ENCODE results near the gene AHCYL2. TPM values are rescaled to one million over a fixed set of nuclear protein-coding genes. Genes with fewer than 3 reads are reported as not detected.

The AHCYL2 gene
- total RNA-seq, 1 experiment from 2014 or later, result 25.6 TPM

DNA sequence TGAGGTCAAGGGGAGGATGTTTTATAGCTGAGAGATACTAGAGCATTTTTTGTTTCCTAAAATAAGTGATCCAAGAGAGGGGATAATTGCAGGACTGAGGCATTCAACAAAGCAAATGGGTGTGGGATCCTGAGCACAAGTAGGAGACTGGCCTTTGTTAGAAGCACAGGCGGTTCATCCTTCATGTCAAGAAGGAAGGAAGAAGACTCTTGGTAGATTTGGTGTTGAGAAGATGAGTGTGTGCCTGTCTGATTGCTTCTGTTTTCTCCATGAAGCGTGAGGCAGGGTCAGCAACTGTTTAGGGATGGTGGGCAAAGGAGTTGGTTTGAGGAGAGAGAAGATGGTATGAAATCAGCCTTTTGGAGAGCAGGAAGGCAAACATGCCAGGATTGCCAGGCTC, 237.0 kb downstream of the AHCYL2 start:
- Mint-ChIP-seq H3K27me3 (ENCODE audit: low read depth) (no peaks in the 10 kb centered on the region), H3K36me3 (peaks cover 5% of the 10 kb centered on the region; the same call in 1 of the 2 replicates), H3K9me3 (no peaks in the 10 kb centered on the region), H3K4me1 (no peaks in the 10 kb centered on the region), H3K4me3 (no peak overlapping the region), H3K27ac (no peak overlapping the region)
- TF ChIP-seq E2F4 (CRISPR knock-in tag; IDR thresholded peaks at IDR 0.05; ENCODE audit: borderline replicate concordance, low read depth) (no peak), ZNF512 (CRISPR knock-in tag; IDR thresholded peaks at IDR 0.05; ENCODE audit: borderline replicate concordance) (no peak), AR (CRISPR knock-in tag; IDR thresholded peaks at IDR 0.05) (no peak), TCF7 (CRISPR knock-in tag; IDR thresholded peaks at IDR 0.05; ENCODE audit: low read depth) (no peak)
- no peak for ATAC-seq
- DNase-seq (ENCODE audit: low spot score), result no peak
- CTCF ChIA-PET, result no interaction called here
- POLR2A ChIA-PET, result no interaction called here

- ATAC-seq (no peak), DNase-seq (ENCODE audit: low spot score) (no peak)
- POLR2A ChIA-PET, result no interaction called here
- TF ChIP-seq FOXK1 (CRISPR knock-in tag; IDR thresholded peaks at IDR 0.05), result no peak
- no peak for TF ChIP-seq RORB (CRISPR knock-in tag; IDR thresholded peaks at IDR 0.05)
- no peak for TF ChIP-seq IRF2 (CRISPR knock-in tag; IDR thresholded peaks at IDR 0.05; ENCODE audit: borderline replicate concordance, low read depth)
- TF ChIP-seq, protein P1, sequence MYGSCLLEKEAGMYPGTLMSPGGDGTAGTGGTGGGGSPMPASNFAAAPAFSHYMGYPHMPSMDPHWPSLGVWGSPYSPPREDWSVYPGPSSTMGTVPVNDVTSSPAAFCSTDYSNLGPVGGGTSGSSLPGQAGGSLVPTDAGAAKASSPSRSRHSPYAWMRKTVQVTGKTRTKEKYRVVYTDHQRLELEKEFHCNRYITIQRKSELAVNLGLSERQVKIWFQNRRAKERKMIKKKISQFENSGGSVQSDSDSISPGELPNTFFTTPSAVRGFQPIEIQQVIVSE (CRISPR knock-in tag; IDR thresholded peaks at IDR 0.05; ENCODE audit: borderline replicate concordance), result no peak
- no peak for TF ChIP-seq NFE2L1 (CRISPR knock-in tag; IDR thresholded peaks at IDR 0.05)
- TF ChIP-seq AFF4 (CRISPR knock-in tag; IDR thresholded peaks at IDR 0.05; ENCODE audit: borderline replicate concordance), result no peak
- no peak for TF ChIP-seq SP1 (CRISPR knock-in tag; conservative IDR thresholded peaks at IDR 0.05)
- no peak for TF ChIP-seq NFATC4 (CRISPR knock-in tag; IDR thresholded peaks at IDR 0.05)
- TF ChIP-seq ZNF219 (CRISPR knock-in tag; IDR thresholded peaks at IDR 0.05; ENCODE audit: borderline replicate concordance), result no peak
- no peak for TF ChIP-seq CBFB (CRISPR knock-in tag; IDR thresholded peaks at IDR 0.05; ENCODE audit: low read depth)
- no peak for TF ChIP-seq ETV6 (CRISPR knock-in tag; IDR thresholded peaks at IDR 0.05)
- TF ChIP-seq HMGA2 (CRISPR knock-in tag; IDR thresholded peaks at IDR 0.05), result no peak
- no peak for TF ChIP-seq GRHL2 (CRISPR knock-in tag; IDR thresholded peaks at IDR 0.05; ENCODE audit: insufficient replicate concordance, severe bottlenecking)
- TF ChIP-seq, protein P2, sequence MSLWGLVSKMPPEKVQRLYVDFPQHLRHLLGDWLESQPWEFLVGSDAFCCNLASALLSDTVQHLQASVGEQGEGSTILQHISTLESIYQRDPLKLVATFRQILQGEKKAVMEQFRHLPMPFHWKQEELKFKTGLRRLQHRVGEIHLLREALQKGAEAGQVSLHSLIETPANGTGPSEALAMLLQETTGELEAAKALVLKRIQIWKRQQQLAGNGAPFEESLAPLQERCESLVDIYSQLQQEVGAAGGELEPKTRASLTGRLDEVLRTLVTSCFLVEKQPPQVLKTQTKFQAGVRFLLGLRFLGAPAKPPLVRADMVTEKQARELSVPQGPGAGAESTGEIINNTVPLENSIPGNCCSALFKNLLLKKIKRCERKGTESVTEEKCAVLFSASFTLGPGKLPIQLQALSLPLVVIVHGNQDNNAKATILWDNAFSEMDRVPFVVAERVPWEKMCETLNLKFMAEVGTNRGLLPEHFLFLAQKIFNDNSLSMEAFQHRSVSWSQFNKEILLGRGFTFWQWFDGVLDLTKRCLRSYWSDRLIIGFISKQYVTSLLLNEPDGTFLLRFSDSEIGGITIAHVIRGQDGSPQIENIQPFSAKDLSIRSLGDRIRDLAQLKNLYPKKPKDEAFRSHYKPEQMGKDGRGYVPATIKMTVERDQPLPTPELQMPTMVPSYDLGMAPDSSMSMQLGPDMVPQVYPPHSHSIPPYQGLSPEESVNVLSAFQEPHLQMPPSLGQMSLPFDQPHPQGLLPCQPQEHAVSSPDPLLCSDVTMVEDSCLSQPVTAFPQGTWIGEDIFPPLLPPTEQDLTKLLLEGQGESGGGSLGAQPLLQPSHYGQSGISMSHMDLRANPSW (CRISPR knock-in tag; conservative IDR thresholded peaks at IDR 0.05; ENCODE audit: low read depth), result no peak
- TF ChIP-seq ZNF263 (CRISPR knock-in tag; IDR thresholded peaks at IDR 0.05; ENCODE audit: low read depth), result no peak
- H3K9me3 Mint-ChIP-seq, result no peaks in the 10 kb centered on the region
- H3K27ac Mint-ChIP-seq, result no peak overlapping the region
- no peaks in the 10 kb centered on the region for H3K27me3 Mint-ChIP-seq (ENCODE audit: low read depth)
- no peaks in the 10 kb centered on the region for H3K4me1 Mint-ChIP-seq
- H3K4me3 Mint-ChIP-seq, result no peak overlapping the region
- peaks cover 5% of the 10 kb centered on the region; the same call in 1 of the 2 replicates for H3K36me3 Mint-ChIP-seq
- CTCF ChIA-PET, result interaction anchor here (0.8 kb wide), 1 partner anchor 120 kb away, joined by 4 read pairs; no protein-coding TSS in a partner anchor
Observed at GRCh38 chr7:129462420-129462819, 237.6 kb downstream of the AHCYL2 start.
